B cell (primary cell): ENCODE results near the gene ATXN1. TPM values are rescaled to one million over a fixed set of nuclear protein-coding genes. Genes with fewer than 3 reads are reported as not detected.

ENCODE experiments used
- ATAC-seq: fragments of 200-7000 bp; cut with Tn5 transposase; one replicate; pipeline ENCODE4 v1.10.0; 2021; ENCODE audit warnings: low read depth, mild to moderate bottlenecking, moderate number of reproducible peaks, moderate library complexity
- CTCF ChIA-PET: fragments of 350-600 bp; sonication (Branson Sonifier 250); formaldehyde crosslinking; loops from one replicate; lab custom pipeline; 2021; ENCODE audit warnings: antibody characterized with exemption, inconsistent platforms; lab: Charles Lee
- POLR2A ChIA-PET: fragments of 350-600 bp; sonication (Branson Sonifier 250); formaldehyde crosslinking; loops from one replicate; lab custom pipeline; 2021; ENCODE audit warnings: antibody characterized with exemption; lab: Charles Lee
- DNase-seq: peaks from one replicate; pipeline ENCODE4 v3.0.0; 2013
- H2AFZ ChIP-seq: 2 replicates; pipeline ENCODE4 v1.6.1; 2012; ENCODE audit warnings: mild to moderate bottlenecking, low read depth, low read length; ENCODE audit not compliant: insufficient read depth, poor library complexity, severe bottlenecking
- H3K27ac ChIP-seq, 2 donors: 1 replicate in 1 of 2; 2 replicates in 1 of 2; pipeline ENCODE4 v1.5.1; 2012 to 2013; ENCODE audit warnings: low read length in 2 of 2, mild to moderate bottlenecking in 2 of 2, moderate library complexity in 1 of 2
- H3K27me3 ChIP-seq, 4 experiments: fragments of 200-600 bp in 1 of 4; sonication (generic) in 1 of 4; replicated peaks in 1 of 4; 1 replicate in 2 of 4; 2 replicates in 2 of 4; pipeline versions ENCODE4 v1.6.1 to v1.7.0; 2013 to 2016; ENCODE audit warnings: low read length in 3 of 4, mild to moderate bottlenecking in 2 of 4, mixed read lengths in 1 of 4, moderate library complexity in 1 of 4; ENCODE audit not compliant: insufficient read depth in 4 of 4, control insufficient read depth in 3 of 4; ENCODE audit errors: control extremely low read depth in 1 of 4
- H3K36me3 ChIP-seq, 2 experiments: replicated peaks in 1 of 2; 1 replicate in 1 of 2; 2 replicates in 1 of 2; pipeline versions ENCODE4 v1.6.1 to v1.7.1; 2013; ENCODE audit warnings: low read length in 1 of 2; ENCODE audit not compliant: insufficient read depth in 2 of 2, control insufficient read depth in 1 of 2; ENCODE audit errors: control extremely low read depth in 1 of 2, extremely low read depth in 1 of 2
- H3K4me1 ChIP-seq, 2 donors: fragments of 200-600 bp in 1 of 2; sonication (generic) in 1 of 2; 1 replicate in 1 of 2; 2 replicates in 1 of 2; pipeline versions ENCODE4 v1.5.1 to v1.6.1; 2013 to 2017; ENCODE audit warnings: low read length in 2 of 2; ENCODE audit not compliant: control insufficient read depth in 2 of 2, insufficient read depth in 2 of 2
- H3K4me2 ChIP-seq: replicated peaks from 2 replicates; pipeline ENCODE3; 2012; ENCODE audit warnings: mild to moderate bottlenecking, low read depth, low read length; ENCODE audit not compliant: poor library complexity, severe bottlenecking
- H3K4me3 ChIP-seq, 5 experiments: fragments of 200-600 bp in 1 of 5; sonication (generic) in 1 of 5; 1 replicate in 3 of 5; 2 replicates in 2 of 5; pipeline versions ENCODE4 v1.5.1 to v1.7.0; 2011 to 2016; ENCODE audit warnings: low read length in 4 of 5, mild to moderate bottlenecking in 4 of 5, low read depth in 2 of 5, control low read depth in 1 of 5, moderate library complexity in 1 of 5; ENCODE audit not compliant: insufficient read depth in 1 of 5; ENCODE audit errors: control extremely low read depth in 1 of 5, extremely low read depth in 1 of 5
- H3K79me2 ChIP-seq: fragments of 200-600 bp; sonication (generic); one replicate; pipeline ENCODE4 v1.6.0; 2016; ENCODE audit warnings: low read length; ENCODE audit not compliant: control insufficient read depth, insufficient read depth
- H3K9ac ChIP-seq: fragments of 200-600 bp; sonication (generic); 2 replicates; pipeline ENCODE4 v1.6.1; 2017; ENCODE audit warnings: mild to moderate bottlenecking, low read length, moderate library complexity
- H3K9me3 ChIP-seq, 3 donors: one replicate each; pipeline versions ENCODE4 v1.6.1 to v1.7.1; 2013; ENCODE audit warnings: low read length in 2 of 3; ENCODE audit not compliant: control insufficient read depth in 2 of 3, insufficient read depth in 1 of 3; ENCODE audit errors: control extremely low read depth in 1 of 3
- H4K20me1 ChIP-seq: 2 replicates; pipeline ENCODE4 v1.6.0; 2012; ENCODE audit warnings: mild to moderate bottlenecking, low read length; ENCODE audit not compliant: insufficient read depth, control insufficient read depth, poor library complexity, severe bottlenecking
- H3K27ac Mint-ChIP-seq: one replicate; pipeline ENCODE4 v1.8.0; 2021; ENCODE audit warnings: mixed read lengths
- H3K27me3 Mint-ChIP-seq: one replicate; pipeline ENCODE4 v1.8.0; 2021; ENCODE audit warnings: mixed read lengths
- H3K4me1 Mint-ChIP-seq: one replicate; pipeline ENCODE4 v1.8.0; 2021; ENCODE audit warnings: mixed read lengths
- H3K4me3 Mint-ChIP-seq: one replicate; pipeline ENCODE4 v1.8.0; 2021; ENCODE audit warnings: mixed read lengths
- H3K9me3 Mint-ChIP-seq: one replicate; pipeline ENCODE4 v1.8.0; 2022; ENCODE audit warnings: mixed read lengths; ENCODE audit not compliant: insufficient read depth
- EZH2 ChIP-seq: IDR thresholded peaks from 2 replicates; pipeline ENCODE4 v1.6.1; 2012; ENCODE audit warnings: borderline replicate concordance, low read depth, mild to moderate bottlenecking, moderate library complexity, low read length; ENCODE audit not compliant: insufficient read depth, poor library complexity, severe bottlenecking
- WGBS: methylation state at CpG from one replicate; pipeline ENCODE4 v1.1.5; 2013; ENCODE audit warnings: missing lambda C conversion rate; ENCODE audit not compliant: insufficient coverage; 5-methylcytosine and 5-hydroxymethylcytosine counted together
- intact Hi-C: fragments of 100-400 bp; cut with micrococcal nuclease; formaldehyde crosslinking; loops from one replicate; pipeline ENCODE4 v1.10.0; 2022
- polyA plus RNA-seq: library from polyadenylated mRNA; depleted of rRNA; stranded (reverse); fragments of >200 nt; gene quantifications from 2 replicates; pipeline ENCODE4 v1.2.3, GENCODE V29; 2012
- total RNA-seq, 2 donors: library from RNA; stranded (reverse); fragments of 120-200 nt in 1 of 2; gene quantifications; 1 replicate in 1 of 2; 2 replicates in 1 of 2; pipeline versions ENCODE4 v1.2.3 to v1.2.4, GENCODE V29; 2013 to 2022
- TF ChIP-seq, protein P1 (sequence below): fragments of 200-600 bp; IDR thresholded peaks from one replicate; pipeline ENCODE4 v1.8.0; 2022; ENCODE audit warnings: antibody characterized with exemption, mild to moderate bottlenecking

The ATXN1 gene
- total and polyA plus RNA-seq, 2 donors (not counting 1 experiment from before 2014, with no cell fraction given), result 5.7 to 63.8 TPM

DNA sequence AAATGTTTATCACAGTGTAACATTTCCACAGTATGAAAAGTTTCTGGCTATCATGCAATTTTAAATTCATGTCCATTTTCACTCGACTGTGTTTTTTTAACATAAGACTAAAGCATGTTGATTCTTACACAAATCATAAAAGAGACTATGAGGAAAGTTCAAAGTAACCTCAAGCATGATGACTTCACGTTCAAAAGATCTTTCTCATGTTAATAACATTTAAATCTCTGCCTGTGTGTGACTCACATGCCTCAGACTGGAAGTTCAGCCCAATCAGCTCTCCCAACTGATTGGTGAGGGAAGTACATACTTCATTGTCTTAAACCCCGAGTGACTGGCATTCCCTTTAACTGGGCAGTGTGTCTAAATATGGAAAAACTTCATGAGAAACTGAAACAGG lies 37.4 kb downstream of the ATXN1 start:
- DNase-seq (no peak), ATAC-seq (no peak)
- H3K27ac ChIP-seq, result no peak overlapping the region
- no peaks in the 10 kb centered on the region for H3K27me3 Mint-ChIP-seq
- H3K27me3 ChIP-seq, result no peaks in the 10 kb centered on the region
- no peaks in the 10 kb centered on the region for H3K79me2 ChIP-seq
- ChIA-PET CTCF (interaction anchor here (1.4 kb wide), 1 partner anchor 11 kb away, joined by 3 read pairs; no protein-coding TSS in a partner anchor), POLR2A (no interaction called here)
- H3K27ac Mint-ChIP-seq, result no peak overlapping the region
- no peaks in the 10 kb centered on the region for H3K4me1 ChIP-seq
- TF ChIP-seq, protein P1, sequence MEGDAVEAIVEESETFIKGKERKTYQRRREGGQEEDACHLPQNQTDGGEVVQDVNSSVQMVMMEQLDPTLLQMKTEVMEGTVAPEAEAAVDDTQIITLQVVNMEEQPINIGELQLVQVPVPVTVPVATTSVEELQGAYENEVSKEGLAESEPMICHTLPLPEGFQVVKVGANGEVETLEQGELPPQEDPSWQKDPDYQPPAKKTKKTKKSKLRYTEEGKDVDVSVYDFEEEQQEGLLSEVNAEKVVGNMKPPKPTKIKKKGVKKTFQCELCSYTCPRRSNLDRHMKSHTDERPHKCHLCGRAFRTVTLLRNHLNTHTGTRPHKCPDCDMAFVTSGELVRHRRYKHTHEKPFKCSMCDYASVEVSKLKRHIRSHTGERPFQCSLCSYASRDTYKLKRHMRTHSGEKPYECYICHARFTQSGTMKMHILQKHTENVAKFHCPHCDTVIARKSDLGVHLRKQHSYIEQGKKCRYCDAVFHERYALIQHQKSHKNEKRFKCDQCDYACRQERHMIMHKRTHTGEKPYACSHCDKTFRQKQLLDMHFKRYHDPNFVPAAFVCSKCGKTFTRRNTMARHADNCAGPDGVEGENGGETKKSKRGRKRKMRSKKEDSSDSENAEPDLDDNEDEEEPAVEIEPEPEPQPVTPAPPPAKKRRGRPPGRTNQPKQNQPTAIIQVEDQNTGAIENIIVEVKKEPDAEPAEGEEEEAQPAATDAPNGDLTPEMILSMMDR, result no peak
- TF ChIP-seq EZH2, result no peak
- H3K9me3 ChIP-seq, result no peaks in the 10 kb centered on the region
- no peak overlapping the region for H2AFZ ChIP-seq
- peaks cover 7% of the 10 kb centered on the region for H3K4me1 Mint-ChIP-seq
- H3K9ac ChIP-seq, result no peak overlapping the region
- H3K36me3 ChIP-seq, result no peaks in the 10 kb centered on the region
- no peak overlapping the region for H3K4me3 ChIP-seq
- no peaks in the 10 kb centered on the region for H4K20me1 ChIP-seq
- intact Hi-C loops, result no loop called here
- no peak overlapping the region for H3K4me3 Mint-ChIP-seq
- no peak overlapping the region for H3K4me2 ChIP-seq
- no peaks in the 10 kb centered on the region for H3K9me3 Mint-ChIP-seq
- 67% methylated on average over 1 of the region's 3 CpGs for WGBS

DNA sequence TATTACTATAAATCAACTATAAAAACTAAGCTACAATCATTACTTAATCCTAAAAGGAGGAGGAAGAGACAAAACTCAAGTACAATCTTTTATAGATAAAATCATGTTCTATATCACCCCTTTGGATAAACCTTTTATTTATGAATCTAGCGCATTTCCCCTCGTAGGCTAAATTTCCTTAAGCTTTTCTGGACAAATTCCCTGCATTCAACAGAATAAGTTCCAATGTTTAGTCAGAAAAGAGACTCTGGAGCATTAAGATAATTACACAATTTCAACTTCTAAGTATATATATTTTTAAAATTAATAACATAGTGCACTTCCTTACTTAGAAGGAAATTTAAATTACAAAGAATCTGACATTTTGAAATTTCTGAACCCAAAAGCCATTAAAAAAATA lies 37.9 kb downstream of the ATXN1 start:
- Histone ChIP-seq H3K27ac (no peak overlapping the region), H3K4me1 (no peaks in the 10 kb centered on the region), H3K9ac (no peak overlapping the region), H4K20me1 (no peaks in the 10 kb centered on the region), H2AFZ (no peak overlapping the region), H3K36me3 (no peaks in the 10 kb centered on the region), H3K27me3 (no peaks in the 10 kb centered on the region), H3K4me2 (no peak overlapping the region), H3K79me2 (no peaks in the 10 kb centered on the region), H3K9me3 (no peaks in the 10 kb centered on the region), H3K4me3 (no peak overlapping the region)
- intact Hi-C loops, result no loop called here
- no peak for ATAC-seq
- H3K4me1 Mint-ChIP-seq, result peaks cover 7% of the 10 kb centered on the region
- TF ChIP-seq, protein P1, result no peak
- no peak for TF ChIP-seq EZH2
- no peak for DNase-seq
- H3K27ac Mint-ChIP-seq, result no peak overlapping the region
- ChIA-PET POLR2A (no interaction called here), CTCF (interaction anchor here (1.4 kb wide), 1 partner anchor 10 kb away, joined by 3 read pairs; no protein-coding TSS in a partner anchor)
- no CpG with 5 or more reads among the region's 2 CpGs for WGBS
- no peak overlapping the region for H3K4me3 Mint-ChIP-seq
- H3K27me3 Mint-ChIP-seq, result no peaks in the 10 kb centered on the region
- no peaks in the 10 kb centered on the region for H3K9me3 Mint-ChIP-seq
